Dermis microvascular lymphatic vessel endothelial cell (primary cell): Measurements from ENCODE around the gene RGS9BP. TPM values are rescaled to one million over a fixed set of nuclear protein-coding genes. Genes with fewer than 3 reads are reported as not detected.
A peak's percentile ranks its signal among the peaks of the same experiment; 100 is the strongest.
"Not testable (repeated sequence)": the region's sequence is repeated elsewhere in the genome, so short reads cannot be mapped to it uniquely, and the experiment has no call there.

ENCODE experiments used
- DNase-seq, 2 donors: peaks; one replicate each; pipeline versions ENCODE4 v3.0.0 to v3.0.0-alpha.2; 2010; ENCODE audit warnings: low read depth in 2 of 2
- total RNA-seq: library from RNA; depleted of rRNA; stranded (reverse); fragments of >200 nt; gene quantifications from 2 replicates; pipeline ENCODE4 v1.2.1, GENCODE V29; 2014

Gene RGS9BP
- total RNA-seq: 0.39 and 0.89 TPM in 2 replicates

GRCh38 chr19:32675720-32676185 lies at the start of gene RGS9BP:
TSS of gene RGS9BP (plus strand) at chr19:32675848. CDS start at chr19:32676264, 416 bp downstream.
- DNase-seq: peak; percentile 48 to 86

- no peak for DNase-seq
Measured at GRCh38 chr19:32626969-32627368, 48.7 kb upstream of the RGS9BP start.

GRCh38 chr19:32627714-32628270 lies 47.9 kb upstream of the RGS9BP start:
- DNase-seq: no peak

DNA sequence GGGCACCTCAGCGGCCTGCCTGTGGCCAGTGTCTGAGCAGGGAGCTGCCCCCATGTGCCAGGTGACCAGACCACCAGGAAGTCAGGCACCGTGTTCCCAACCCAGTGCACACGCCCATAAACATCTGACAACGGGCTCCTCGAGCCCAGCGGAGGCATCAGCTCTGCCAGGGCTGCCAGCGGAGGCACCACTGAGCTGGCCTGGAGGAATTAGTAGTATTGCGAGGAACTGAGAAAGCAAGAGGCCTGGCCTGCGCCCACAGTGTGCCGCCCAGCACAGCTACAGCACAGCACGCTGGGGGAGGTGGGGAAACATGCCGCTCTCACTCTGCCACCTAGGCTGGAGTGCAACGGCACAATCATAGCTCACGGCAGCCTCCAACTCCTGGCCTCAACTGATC lies 45.3 kb upstream of the RGS9BP start:
- DNase-seq: no peak

DNA sequence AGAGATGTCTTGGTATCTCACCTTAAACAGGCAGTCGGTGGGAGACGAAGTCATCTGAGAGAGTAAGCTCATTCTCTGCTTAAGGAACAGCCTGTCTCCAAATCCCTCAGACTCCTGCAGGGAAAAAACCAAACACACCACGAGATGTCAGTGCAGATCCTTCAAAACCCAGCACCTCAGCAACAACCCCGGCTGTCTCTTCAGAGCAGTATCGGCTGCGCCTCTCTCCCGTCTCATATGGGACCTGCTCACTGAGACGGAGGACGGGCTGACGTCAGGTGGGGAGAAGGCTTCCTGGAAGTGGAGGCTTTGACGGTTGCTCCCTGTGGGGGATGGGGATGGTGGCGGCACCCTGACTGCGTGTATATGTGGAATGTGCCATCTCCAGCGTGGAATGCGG lies 44.3 kb upstream of the RGS9BP start:
- DNase-seq: no peak

DNA sequence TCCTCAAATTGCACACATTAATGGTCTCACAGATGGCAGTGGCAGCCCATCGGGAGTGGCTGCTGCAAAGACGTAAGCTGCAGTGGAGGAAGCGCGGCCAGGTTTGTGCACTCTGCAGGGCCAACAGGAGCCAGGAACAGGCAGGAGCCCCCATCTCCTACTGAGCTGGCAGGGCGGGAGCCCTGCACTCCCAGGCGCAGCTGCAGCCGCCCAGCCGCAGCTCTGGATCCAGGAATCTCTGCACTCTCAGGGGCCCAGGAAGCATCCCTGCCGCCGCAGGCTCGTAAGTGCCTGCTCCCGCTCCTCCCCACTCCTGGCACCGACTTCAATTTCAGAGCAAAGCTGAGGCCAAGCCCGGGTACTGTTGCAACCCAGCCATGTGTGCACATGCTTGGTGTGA lies 38.2 kb upstream of the RGS9BP start:
- no peak for DNase-seq

GRCh38 chr19:32638625-32639024 lies 37.0 kb upstream of the RGS9BP start:
- DNase-seq: no peak

DNA sequence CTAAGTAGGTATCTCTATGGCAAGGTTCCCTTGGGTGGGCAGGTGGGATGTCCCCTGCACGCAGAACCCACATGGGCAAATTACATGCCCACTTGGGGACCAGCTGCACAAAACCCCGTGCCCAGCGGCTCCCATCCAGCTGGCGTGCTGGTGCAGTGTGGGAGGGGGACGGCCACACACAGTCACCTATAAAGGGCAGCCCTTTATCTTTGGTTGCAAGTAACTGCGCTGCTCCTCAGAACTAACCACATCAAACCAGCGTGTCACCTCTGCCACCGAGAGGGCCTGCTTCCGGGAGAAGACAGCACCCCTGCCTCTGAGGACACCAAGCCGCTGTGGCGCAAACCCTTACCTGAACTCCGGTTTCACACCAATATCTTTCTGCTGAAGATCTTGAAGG lies 32.9 kb upstream of the RGS9BP start:
- DNase-seq: no peak

- DNase-seq: no peak
Measured at GRCh38 chr19:32646556-32646955, 29.1 kb upstream of the RGS9BP start.

DNA sequence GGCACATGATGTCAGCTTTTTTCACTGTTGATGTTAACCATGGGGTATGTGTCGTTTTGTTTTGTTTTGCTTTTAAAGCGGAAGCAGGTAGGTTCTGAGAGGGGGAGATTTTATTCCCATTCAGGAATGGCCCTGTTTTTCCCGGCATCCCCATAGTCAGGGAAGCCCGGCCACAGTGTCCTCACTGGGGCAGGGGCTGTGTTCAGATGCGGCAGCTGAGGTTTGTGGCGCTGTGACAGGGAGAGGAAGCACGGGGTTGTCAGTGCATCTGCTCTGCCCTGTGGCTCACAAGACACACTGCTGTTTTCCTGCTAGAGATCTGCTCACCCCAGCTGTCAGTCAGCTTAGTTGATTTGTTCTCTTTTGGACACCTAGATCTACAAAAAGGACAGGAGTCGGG lies 28.3 kb upstream of the RGS9BP start:
- DNase-seq: peak; percentile 56 to 87

DNA sequence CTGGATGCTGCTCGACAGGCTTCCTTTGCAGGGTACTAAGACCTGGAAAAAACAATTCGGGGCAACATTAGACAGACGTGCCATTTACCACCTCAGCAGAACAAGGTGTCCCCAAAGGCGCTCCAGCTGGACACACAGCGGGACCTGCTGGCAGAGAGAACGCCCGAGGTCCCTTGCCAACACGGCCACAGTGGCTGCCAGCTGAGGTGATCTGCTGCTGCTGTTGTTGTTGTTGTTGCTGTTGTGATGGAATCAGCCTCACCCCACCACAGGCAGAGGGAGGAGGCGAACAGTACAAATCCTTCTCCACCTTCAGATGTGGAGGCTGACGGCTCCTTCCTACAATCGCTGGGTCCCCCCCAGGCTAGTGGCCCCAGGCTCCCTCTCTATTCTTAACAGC lies 25.9 kb upstream of the RGS9BP start:
- no peak for DNase-seq

- DNase-seq: no peak
Measured at GRCh38 chr19:32650671-32651070, 25.0 kb upstream of the RGS9BP start.

DNA sequence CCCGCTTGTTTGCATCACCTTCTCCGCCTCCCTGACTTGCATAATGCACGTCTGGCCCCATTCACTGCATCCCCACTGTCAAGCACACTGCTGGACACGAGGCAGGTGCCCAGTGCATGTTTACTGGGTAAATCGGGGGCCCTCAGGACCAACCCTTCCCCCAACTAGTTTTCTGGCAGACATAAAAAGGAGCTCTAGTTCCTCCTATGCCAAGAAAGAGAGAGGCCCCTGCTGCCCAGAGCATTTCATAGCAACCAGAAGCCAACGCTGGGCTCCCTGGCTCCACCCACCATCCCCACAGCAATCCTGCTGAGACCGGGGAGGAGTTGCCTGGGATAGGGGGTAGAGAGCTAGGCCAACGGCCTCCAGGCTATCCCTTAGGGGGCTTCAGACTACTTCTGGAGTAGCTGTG lies 23.9 kb upstream of the RGS9BP start:
- no peak for DNase-seq

- DNase-seq: not testable (repeated sequence)
Measured at GRCh38 chr19:32652331-32652730, 23.3 kb upstream of the RGS9BP start.

DNA sequence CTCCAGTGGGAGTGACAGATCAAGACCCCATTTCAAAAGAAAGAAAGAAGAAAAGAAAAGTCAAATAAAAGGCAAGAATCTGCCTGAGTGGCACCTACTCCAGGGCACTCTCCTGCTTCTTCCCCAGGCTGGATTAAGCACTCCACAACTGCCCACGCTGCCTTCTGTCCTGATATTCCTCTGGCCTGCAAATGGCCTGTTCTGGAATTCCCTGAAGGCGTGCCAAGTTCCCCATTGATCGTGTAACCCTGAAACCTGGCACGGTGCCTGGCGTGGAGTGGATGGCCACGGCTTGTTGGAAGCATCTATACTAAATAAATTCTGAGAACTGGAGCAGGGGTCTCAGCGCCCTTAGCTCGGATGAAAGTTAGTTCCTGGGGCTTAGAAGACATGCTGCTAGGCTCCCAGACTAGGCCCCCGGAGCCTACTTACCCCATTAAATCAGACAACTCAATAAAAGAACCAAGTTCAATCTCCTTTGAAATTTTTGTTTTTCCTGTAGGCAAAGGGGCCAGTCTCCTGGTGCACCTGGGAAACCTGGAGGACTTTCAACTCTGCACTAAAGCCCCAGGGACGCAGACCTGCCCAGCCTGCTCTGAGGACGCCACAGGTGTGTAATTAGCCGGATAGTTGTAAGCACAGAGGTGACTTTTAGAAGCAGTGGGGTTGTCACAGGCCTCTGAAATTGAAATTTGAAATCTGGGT lies 22.6 kb upstream of the RGS9BP start:
- DNase-seq: peak; percentile 74 to 77

- DNase-seq: no peak
Measured at GRCh38 chr19:32653599-32653915, 22.1 kb upstream of the RGS9BP start.

DNA sequence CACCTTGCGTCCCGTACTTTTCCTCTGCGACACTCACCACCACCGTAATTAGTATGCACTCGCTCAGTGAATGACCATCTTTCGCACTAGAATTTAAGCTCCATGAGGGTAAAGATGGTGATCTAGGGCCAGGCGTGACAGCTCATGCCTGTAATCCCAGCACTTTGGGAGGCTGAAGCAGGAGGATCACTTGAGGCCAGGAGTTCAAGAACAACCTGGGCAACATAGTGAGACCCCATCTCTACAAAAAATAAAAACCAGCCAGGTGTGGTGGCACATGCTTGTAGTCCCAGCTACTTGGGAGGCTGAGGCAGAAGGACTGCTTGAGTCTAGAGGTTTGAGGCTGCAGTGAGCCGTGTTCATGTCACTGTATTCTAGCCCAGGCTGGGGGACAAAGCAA lies 19.3 kb upstream of the RGS9BP start:
- not testable (repeated sequence) for DNase-seq

DNA sequence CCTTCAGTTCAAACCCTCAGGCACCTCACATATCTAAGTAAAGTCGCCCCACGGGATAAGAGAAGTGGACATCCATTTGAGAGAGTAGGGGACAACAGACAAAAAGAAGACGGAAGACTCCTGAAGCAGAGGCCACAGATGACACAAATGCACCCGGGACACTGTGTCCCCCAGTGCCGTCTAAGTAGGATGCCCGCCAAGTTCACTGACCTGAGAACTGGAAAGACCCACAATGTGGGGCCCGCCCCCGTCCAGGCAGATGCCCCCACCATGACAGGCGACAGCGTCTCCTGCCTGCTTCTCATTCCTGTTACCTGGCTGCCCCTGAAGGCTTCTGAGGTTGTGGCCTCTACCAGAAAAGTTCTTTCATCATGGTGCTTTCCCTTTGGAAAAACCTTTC lies 17.6 kb upstream of the RGS9BP start:
- no peak for DNase-seq

DNA sequence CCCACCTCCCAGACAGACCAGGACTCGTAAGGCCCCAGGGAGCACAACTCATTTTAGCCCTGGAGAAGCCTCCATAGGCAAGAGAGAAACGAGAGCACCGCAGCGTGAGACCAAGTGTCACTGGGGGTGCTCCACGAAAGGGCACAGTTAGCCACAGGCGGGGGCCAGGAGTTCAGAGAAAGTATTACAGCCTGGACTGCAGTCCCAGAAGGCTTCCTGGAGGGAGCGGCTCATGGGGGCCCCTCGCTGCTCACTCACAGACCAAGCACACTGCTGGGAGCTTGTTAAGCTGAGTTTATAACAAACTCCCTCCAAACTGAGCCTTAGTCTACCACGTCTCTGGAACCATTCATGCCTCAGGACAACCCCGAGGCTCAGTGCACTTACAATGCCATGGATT lies 17.1 kb upstream of the RGS9BP start:
- DNase-seq: no peak

DNA sequence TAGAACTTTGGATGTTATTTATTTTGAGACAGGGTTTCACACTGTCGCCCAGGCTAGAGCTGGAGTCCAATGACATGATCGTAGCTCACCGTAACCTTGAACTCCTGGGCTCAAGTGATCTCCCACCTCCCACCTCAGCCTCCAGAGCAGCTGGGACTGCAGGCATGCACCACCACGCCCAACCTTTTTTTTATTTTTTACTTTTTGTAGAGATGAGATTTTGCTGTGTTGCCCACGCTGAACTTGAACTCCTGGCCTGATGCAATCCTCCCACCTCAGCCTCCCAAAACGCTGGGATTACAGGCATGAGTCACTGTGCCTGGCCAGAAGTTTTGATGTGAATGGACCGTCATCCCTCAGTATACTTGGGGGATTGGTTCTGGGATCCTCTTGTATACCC lies 14.3 kb upstream of the RGS9BP start:
- DNase-seq: no peak

DNA sequence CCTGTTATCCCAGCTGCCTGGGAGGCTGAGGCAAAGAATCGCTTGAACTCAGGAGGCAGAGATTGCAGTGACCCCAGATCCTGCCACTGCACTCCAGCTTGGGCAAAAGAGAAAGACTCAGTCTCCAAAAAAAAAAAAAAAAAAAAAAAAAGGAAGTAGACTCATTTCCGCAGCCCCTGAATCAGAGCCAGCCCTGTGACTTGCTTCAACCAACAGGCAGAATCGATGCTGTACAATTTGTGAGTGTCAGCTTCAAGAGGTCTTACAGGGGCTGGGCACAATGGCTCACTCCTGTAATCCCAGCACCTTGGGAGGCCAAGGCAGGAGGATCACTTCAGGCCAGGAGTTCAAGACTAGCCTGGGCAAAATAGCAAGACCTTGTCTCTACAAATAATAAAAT lies 13.5 kb upstream of the RGS9BP start:
- peak; percentile 84 to 90 for DNase-seq

DNA sequence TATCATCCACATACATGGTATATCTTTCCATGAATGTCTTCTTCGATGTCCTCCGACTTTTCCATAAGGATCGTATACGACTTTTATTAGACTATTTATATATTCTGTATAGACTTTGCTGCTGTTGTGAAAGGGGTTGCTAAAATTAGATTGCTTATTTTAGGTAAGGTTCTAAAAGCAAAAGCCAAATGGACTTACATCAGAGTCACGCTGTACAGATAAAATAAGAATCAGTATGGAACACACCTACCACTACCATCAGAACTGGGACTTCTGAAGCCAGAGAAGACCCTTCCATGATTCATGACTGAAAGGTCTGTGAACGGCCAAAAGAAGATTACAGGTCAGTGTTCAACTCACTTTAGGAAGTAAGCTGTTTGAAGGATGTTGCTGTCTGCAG lies 9.6 kb upstream of the RGS9BP start:
- DNase-seq: no peak

- DNase-seq: no peak
Measured at GRCh38 chr19:32669310-32669709, 6.3 kb upstream of the RGS9BP start.
